Neuron (in vitro differentiated cells): ENCODE measurements around the gene GSN.

ENCODE experiments used
- H2AFZ ChIP-seq: one replicate; pipeline ENCODE4 v1.6.1; 2013; ENCODE audit warnings: low read depth, mild to moderate bottlenecking, inconsistent platforms, low read length, moderate library complexity
- H3K27me3 ChIP-seq: one replicate; pipeline ENCODE4 v1.6.1; 2013; ENCODE audit warnings: low read length; ENCODE audit not compliant: insufficient read depth
- H3K36me3 ChIP-seq: one replicate; pipeline ENCODE4 v1.6.1; 2013; ENCODE audit warnings: low read length; ENCODE audit not compliant: insufficient read depth
- H3K4me1 ChIP-seq: one replicate; pipeline ENCODE4 v1.6.1; 2013; ENCODE audit warnings: low read length; ENCODE audit not compliant: insufficient read depth
- H3K4me3 ChIP-seq: 2 replicates; pipeline ENCODE4 v1.5.1; 2013; ENCODE audit warnings: mild to moderate bottlenecking, low read length, moderate library complexity
- H3K9me3 ChIP-seq: one replicate; pipeline ENCODE4 v1.6.1; 2013; ENCODE audit warnings: low read length

Gene GSN

DNA sequence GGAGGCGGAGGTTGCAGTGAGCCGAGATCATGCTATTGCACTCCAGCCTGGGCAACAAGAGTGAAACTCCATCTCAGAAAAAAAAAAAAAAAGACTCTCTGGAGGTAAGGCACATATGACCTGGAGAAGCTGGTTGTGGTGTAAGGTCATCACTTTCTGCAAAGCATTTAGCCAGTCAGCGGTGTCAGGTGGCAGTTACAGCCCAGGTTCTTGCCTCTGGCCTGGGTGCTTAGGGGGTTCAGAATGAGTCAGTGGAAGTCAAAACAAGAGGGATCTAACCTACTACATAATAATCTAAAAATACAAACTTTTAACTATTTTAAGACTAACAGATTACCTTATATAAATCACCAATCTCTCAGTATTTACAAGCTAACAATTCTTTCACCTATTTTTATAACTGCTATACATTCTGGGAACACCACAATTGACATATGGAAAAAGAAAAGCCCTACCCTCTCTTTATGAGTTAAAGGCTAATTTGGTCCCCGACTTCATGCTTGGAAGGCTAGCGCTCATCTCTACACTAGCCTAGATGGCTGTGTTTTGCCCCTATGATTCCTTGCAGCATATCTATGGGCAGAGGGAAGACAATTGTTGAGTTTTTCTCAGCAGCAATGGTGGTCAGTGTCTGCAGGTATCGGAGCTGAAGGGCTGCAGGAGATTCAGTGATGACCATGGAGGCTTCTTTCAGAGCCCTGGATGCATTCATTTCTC is 72.9 kb downstream of the GSN start:
- no peak overlapping the region for H3K4me3 ChIP-seq
- no peaks in the 10 kb centered on the region for H3K36me3 ChIP-seq

DNA sequence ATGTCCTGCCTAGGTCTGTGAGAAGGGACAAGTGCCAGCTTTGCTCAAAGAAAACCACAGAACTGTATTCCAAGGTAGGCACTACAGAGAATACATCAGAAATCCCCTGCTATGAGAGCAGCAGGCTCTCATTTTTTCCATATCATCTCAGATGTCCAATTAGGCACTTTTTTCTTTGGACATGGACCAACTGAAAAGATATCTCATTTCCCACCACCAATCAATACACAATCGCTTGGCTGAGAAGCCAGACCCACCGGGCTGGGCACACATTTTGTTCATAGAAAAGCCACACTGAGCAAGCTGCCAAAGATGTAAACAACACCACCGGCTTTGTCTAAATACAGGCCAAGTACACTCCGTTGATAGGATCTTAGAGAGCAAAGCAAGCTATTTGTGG is 76.2 kb downstream of the GSN start:
- H3K9me3 ChIP-seq: no peaks in the 10 kb centered on the region
- H2AFZ ChIP-seq: no peak overlapping the region
- H3K4me1 ChIP-seq: no peaks in the 10 kb centered on the region
- no peaks in the 10 kb centered on the region for H3K27me3 ChIP-seq
- H3K36me3 ChIP-seq: no peaks in the 10 kb centered on the region
- no peak overlapping the region for H3K4me3 ChIP-seq

More for the DNA sequence above, 72.9 kb downstream of the GSN start:
- no peaks in the 10 kb centered on the region for H3K9me3 ChIP-seq
- H3K4me1 ChIP-seq: no peaks in the 10 kb centered on the region
- H2AFZ ChIP-seq: no peak overlapping the region
- no peaks in the 10 kb centered on the region for H3K27me3 ChIP-seq

DNA sequence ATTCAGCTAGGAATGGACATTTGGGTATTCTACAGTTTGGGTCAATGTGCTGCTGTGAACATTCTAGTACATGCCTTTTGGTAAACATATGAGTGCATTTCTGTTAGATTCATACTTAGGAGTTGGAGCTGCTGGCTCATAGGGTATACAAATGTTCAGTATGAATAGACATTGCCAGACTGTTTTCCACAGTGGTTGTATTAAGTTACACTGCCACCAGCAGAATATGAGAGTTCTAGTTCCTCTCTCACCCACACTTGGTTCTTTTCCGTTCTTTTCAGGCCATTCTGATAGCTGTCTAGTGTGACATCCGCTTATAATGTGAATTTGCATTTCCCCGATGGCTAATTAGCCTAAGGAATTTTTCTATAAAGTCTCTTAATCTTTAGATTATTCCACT is 77.1 kb downstream of the GSN start:
- Histone ChIP-seq H3K27me3 (no peaks in the 10 kb centered on the region), H2AFZ (no peak overlapping the region), H3K4me3 (no peak overlapping the region), H3K36me3 (no peaks in the 10 kb centered on the region), H3K9me3 (no peaks in the 10 kb centered on the region), H3K4me1 (no peaks in the 10 kb centered on the region)

DNA sequence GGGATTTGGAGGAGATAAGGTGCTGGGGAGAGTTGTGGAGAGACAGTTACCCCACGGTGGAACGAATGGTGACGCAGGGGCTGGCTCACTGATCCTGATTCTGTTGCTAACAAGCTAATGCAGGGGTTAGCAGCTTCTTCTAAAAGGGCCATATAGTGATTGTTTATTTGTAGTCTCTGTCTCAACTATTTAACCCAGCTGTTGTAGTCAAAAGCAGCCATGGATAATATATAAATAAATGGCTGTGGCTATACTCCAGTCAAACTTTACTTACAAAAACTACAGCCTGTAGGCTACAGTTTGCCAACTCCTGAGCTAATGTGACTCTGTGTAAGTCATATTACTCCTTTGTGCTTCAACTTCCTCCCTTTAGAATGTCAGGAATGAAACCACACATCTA is 80.3 kb downstream of the GSN start:
- no peak overlapping the region for H3K4me3 ChIP-seq
- H3K9me3 ChIP-seq: no peaks in the 10 kb centered on the region
- no peaks in the 10 kb centered on the region for H3K4me1 ChIP-seq
- H2AFZ ChIP-seq: peak overlapping the region; percentile 21
- H3K27me3 ChIP-seq: no peaks in the 10 kb centered on the region
- H3K36me3 ChIP-seq: no peaks in the 10 kb centered on the region

DNA sequence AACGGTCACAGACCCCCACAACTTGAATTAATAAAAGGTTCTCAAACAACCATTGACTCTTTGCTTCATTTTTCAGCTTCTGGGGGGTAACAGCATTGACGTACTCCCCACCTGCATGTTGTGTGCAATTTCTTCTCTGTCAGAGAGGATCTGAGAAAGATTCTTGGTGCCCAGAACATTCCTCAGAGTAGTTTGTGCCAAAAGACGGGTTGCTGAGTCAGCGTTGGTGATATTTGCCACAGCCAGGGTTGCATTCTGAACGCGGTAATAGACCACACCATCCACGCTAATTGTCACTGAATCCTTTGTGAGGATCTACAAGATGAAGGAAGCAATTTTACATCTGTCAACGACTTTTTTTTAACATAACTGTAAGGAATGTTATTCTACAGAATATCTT is 81.0 kb downstream of the GSN start:
- Histone ChIP-seq H3K4me1 (no peaks in the 10 kb centered on the region), H3K27me3 (no peaks in the 10 kb centered on the region), H3K4me3 (no peak overlapping the region), H3K36me3 (no peaks in the 10 kb centered on the region), H3K9me3 (no peaks in the 10 kb centered on the region), H2AFZ (no peak overlapping the region)

DNA sequence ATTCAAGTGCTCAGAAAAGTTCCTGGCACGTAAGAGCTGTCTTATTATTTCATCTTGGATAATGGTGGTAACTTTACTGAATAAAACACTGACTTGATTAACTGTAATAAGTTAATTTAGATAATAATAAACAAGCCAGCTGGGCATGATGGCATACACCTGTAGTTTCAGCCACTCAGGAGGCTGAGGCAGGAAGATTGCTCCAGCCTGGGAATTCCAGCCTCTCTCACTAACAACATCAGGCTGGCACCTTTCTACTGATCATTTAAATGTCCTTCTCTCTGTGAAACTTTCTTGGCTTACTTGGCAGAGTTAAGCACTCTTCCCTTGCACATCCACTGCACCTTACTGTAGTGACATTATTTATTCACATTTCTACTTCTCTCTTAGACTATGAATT is 82.1 kb downstream of the GSN start:
- no peaks in the 10 kb centered on the region for H3K9me3 ChIP-seq
- H3K4me1 ChIP-seq: no peaks in the 10 kb centered on the region
- H3K4me3 ChIP-seq: no peak overlapping the region
- no peak overlapping the region for H2AFZ ChIP-seq
- H3K36me3 ChIP-seq: no peaks in the 10 kb centered on the region
- no peaks in the 10 kb centered on the region for H3K27me3 ChIP-seq

DNA sequence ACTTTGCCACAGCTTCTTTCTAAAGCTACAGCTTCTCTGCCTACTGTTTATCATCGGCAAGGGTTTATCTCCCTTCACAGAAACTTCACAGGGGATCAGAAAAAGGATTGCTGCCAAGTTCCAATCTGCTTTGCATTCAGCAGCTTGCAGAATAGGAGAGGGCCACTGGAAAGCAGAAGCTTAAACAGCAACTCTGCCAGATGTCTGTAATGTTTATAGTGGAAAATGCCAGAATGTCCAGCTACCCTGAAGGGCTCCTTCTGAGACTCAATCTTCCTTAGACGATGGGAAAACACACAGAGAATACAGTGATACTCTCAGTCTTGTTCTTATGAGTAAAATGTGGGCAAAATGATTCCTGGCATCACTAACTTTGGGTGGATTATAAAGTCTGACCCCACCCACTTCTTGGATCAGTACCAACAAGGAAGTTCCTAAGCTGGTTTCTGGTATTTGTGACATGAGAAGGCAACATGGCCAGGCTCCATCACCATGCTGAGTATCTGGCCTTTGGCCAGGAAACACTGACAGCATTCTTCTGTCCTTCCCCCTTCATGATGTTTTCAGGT is 83.1 kb downstream of the GSN start:
- Histone ChIP-seq H3K4me3 (no peak overlapping the region), H3K36me3 (no peaks in the 10 kb centered on the region), H3K27me3 (no peaks in the 10 kb centered on the region), H2AFZ (no peak overlapping the region), H3K9me3 (no peaks in the 10 kb centered on the region), H3K4me1 (no peaks in the 10 kb centered on the region)

DNA sequence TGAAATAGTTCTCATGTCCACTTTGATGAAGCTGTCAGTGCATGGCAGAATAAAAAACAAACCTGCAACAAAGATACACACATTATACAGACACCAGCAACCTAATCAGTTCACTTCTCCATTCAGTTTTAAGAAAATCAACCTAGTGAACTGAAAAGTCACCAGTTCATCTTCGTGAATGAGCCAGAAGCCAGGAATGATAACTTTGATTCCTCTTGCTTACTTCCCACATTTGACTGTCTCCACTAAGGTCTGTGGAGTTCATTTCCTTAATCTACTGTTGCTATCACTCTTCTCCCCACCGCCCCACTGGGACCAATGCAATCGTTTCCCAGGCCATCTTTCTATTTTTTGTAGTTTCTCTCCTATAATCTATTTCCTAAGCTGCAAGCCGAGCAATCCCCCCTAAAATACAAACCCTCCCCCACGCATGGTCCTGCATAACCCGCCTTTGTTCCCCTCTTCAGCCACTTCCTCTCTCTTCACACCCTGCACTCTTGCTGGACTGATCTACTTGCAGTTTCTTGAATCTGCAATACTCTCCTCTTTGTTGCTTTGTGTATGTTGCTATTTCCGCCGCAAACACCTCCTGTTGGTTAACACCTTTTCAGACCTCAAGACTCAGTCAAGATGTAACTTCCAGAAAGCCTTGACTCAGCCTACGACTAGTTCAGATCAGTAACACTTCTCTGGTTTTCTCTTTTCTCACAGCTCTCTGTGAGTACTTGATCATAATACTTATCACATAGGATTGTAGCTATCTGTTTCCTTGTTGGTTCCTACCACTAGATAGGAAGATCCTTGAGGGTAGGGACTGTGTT is 85.5 kb downstream of the GSN start:
- Histone ChIP-seq H3K27me3 (no peaks in the 10 kb centered on the region), H3K4me1 (no peaks in the 10 kb centered on the region), H3K4me3 (no peak overlapping the region), H3K36me3 (no peaks in the 10 kb centered on the region), H2AFZ (peak overlapping the region; percentile 10), H3K9me3 (no peaks in the 10 kb centered on the region)

DNA sequence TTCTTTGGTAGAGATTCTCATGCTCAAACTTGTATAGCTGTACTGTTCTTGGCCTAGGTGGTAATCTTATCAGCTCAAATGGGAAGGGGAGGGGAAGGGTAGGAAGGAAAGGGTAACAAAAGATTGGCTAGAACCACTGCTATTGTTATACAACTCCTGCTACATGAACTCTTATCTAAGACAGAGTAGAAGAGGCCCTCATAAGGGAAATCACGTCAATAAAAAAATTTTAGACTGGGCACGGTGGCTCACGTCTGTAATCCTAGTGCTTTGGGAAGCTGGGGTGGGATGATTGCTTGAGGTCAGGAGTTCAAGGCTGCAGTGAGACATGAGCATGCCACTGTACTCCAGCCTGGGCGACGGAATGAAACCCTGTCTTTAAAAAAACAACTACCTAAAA is 86.2 kb downstream of the GSN start:
- Histone ChIP-seq H3K36me3 (no peaks in the 10 kb centered on the region), H3K4me1 (no peaks in the 10 kb centered on the region), H3K4me3 (no peak overlapping the region), H3K9me3 (no peaks in the 10 kb centered on the region), H3K27me3 (no peaks in the 10 kb centered on the region), H2AFZ (peak overlapping the region; percentile 10)

DNA sequence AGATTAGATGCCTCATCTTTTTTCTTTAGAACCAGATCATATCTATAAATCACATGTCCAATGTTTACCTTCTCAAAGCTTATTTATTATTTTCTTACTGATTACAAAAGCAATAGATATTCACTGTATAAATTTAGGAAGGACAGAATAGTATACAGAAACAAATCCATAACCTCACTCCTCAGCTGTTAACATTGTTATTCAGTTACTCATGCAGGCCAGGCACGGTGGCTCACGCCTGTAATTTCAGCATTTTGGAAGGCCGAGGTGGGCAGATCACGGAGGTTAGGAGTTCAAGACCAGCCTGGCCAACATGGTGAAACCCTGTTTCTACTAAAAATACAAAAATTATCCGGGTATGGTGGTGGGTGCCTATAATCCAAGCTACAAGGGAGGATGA is 86.8 kb downstream of the GSN start:
- no peaks in the 10 kb centered on the region for H3K4me1 ChIP-seq
- no peak overlapping the region for H2AFZ ChIP-seq
- no peaks in the 10 kb centered on the region for H3K9me3 ChIP-seq
- H3K36me3 ChIP-seq: no peaks in the 10 kb centered on the region
- H3K27me3 ChIP-seq: no peaks in the 10 kb centered on the region
- no peak overlapping the region for H3K4me3 ChIP-seq

DNA sequence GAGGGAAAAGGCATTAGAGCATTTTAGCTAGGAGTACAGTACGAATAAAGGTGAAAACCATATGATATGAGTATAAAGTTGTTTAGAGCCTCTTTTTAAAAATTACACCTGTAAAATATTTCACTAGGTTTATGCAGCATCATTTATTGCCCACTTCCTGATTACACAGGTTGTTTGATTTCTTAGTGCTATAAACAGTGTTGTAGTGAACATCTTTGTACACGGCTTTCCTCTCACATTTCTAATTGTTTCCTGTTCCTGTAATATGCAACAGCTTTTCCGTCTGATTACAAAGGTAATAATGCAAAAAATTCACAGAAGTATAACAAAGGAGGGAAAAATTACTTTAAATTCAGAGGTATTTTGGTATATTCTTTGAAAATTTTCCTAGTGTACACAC is 89.0 kb downstream of the GSN start:
- Histone ChIP-seq H3K4me3 (no peak overlapping the region), H3K4me1 (no peaks in the 10 kb centered on the region), H3K9me3 (no peaks in the 10 kb centered on the region), H3K36me3 (no peaks in the 10 kb centered on the region), H2AFZ (no peak overlapping the region), H3K27me3 (no peaks in the 10 kb centered on the region)

DNA sequence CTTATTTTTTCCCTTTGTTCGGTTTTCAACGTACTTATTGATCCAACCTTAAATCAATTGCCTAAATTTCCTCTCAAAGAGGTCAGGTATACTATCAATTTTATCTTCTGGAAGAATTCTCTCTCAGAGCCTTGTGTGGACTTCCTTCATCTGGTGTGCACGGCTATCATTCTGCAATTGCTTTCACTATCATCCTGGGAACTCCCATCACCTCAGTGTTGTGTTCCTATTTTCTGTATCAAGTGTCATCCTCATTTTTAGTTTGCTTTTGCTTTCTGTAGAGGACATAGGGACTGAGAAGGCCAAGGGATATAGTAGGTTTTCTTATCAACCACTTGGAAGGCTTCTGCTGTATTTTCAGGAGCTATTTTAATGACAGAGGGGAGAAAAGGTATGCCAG is 90.8 kb downstream of the GSN start:
- Histone ChIP-seq H3K4me1 (no peaks in the 10 kb centered on the region), H3K9me3 (no peaks in the 10 kb centered on the region), H3K36me3 (no peaks in the 10 kb centered on the region), H3K4me3 (no peak overlapping the region), H2AFZ (no peak overlapping the region), H3K27me3 (no peaks in the 10 kb centered on the region)
